DND-41 (cell line): ENCODE measurements around the gene MRRF.

ENCODE experiments used
- ATAC-seq: fragments of 200-7000 bp; cut with Tn5 transposase; 3 replicates; pipeline ENCODE4 v1.9.1; 2021; ENCODE audit warnings: low read depth; ENCODE audit not compliant: insufficient read depth
- DNase-seq: peaks from one replicate; pipeline ENCODE4 v3.0.0-alpha.2; 2020
- H2AFZ ChIP-seq: 2 replicates; pipeline ENCODE4 v1.6.0; 2012; ENCODE audit warnings: low read depth, low read length
- H3K27ac ChIP-seq: 2 replicates; pipeline ENCODE4 v1.5.1; 2012; ENCODE audit warnings: low read length, inconsistent platforms
- H3K27me3 ChIP-seq: fragments of 200-600 bp; sonication (generic); 2 replicates; pipeline ENCODE4 v1.6.0; 2012; ENCODE audit warnings: low read length, mild to moderate bottlenecking, inconsistent platforms; ENCODE audit not compliant: insufficient read depth, poor library complexity
- H3K36me3 ChIP-seq: 2 replicates; pipeline ENCODE4 v1.5.1; 2012; ENCODE audit warnings: low read length, inconsistent platforms; ENCODE audit not compliant: insufficient read depth
- H3K4me1 ChIP-seq: 2 replicates; pipeline ENCODE4 v1.5.1; 2012; ENCODE audit warnings: mild to moderate bottlenecking, low read length; ENCODE audit not compliant: insufficient read depth
- H3K4me2 ChIP-seq: 2 replicates; pipeline ENCODE4 v1.6.0; 2012; ENCODE audit warnings: mild to moderate bottlenecking, moderate library complexity, low read length, inconsistent platforms; ENCODE audit not compliant: insufficient read depth
- H3K4me3 ChIP-seq, 2 experiments: fragments of 200-600 bp in 1 of 2; shearing (Covaris generic) in 1 of 2; 2 replicates each; pipeline ENCODE4 v1.5.1; 2012 to 2016; ENCODE audit warnings: inconsistent platforms in 2 of 2, low read length in 2 of 2, mild to moderate bottlenecking in 2 of 2, low read depth in 1 of 2, moderate library complexity in 1 of 2
- H3K79me2 ChIP-seq: 2 replicates; pipeline ENCODE4 v1.6.0; 2012; ENCODE audit warnings: low read length, inconsistent platforms; ENCODE audit not compliant: insufficient read depth
- H3K9ac ChIP-seq: 2 replicates; pipeline ENCODE4 v1.6.0; 2012; ENCODE audit warnings: low read depth, mild to moderate bottlenecking, inconsistent platforms, low read length, moderate library complexity
- H3K9me3 ChIP-seq: 2 replicates; pipeline ENCODE4 v1.5.1; 2012; ENCODE audit warnings: low read length, moderate library complexity, mild to moderate bottlenecking, inconsistent platforms; ENCODE audit not compliant: insufficient read depth, severe bottlenecking
- H4K20me1 ChIP-seq: 2 replicates; pipeline ENCODE4 v1.6.0; 2012; ENCODE audit warnings: low read length; ENCODE audit not compliant: insufficient read depth
- EZH2 ChIP-seq: IDR thresholded peaks from 3 replicates; pipeline ENCODE4 v1.6.1; 2012; ENCODE audit warnings: borderline replicate concordance, low read depth, mild to moderate bottlenecking, moderate library complexity, low read length, inconsistent platforms; ENCODE audit not compliant: severe bottlenecking
- TF ChIP-seq, protein P1 (sequence below): IDR thresholded peaks from 2 replicates; pipeline ENCODE4 v1.5.1; 2012; ENCODE audit warnings: borderline replicate concordance, low read length, moderate library complexity, mild to moderate bottlenecking; ENCODE audit not compliant: poor library complexity, severe bottlenecking; ENCODE audit errors: extremely low read depth

The MRRF gene

DNA sequence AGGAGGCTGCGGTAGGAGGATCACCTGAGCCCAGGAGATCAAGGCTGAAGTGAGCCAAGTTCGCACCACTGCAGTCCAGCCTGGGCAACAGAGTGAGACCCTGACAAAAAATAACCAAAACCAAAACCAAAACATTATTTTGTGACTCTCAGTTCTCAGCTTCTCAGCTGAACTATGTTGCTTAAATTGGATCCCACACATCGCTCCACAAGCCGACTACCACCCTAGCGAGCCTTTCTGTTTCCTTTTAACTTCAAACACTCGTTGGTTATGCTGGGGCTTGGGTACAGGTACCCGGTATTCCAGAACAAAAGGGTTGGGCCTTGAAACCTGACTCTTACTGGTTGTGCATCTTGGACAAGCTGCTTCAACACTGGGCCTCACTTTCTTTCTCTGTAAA is 102.4 kb downstream of the MRRF start:
- no peak overlapping the region for H3K4me3 ChIP-seq
- H3K4me1 ChIP-seq = no peaks in the 10 kb centered on the region
- H3K9ac ChIP-seq = no peak overlapping the region
- ATAC-seq (no peak), DNase-seq (no peak)
- H4K20me1 ChIP-seq = no peaks in the 10 kb centered on the region
- no peak for TF ChIP-seq EZH2
- TF ChIP-seq, protein P1, sequence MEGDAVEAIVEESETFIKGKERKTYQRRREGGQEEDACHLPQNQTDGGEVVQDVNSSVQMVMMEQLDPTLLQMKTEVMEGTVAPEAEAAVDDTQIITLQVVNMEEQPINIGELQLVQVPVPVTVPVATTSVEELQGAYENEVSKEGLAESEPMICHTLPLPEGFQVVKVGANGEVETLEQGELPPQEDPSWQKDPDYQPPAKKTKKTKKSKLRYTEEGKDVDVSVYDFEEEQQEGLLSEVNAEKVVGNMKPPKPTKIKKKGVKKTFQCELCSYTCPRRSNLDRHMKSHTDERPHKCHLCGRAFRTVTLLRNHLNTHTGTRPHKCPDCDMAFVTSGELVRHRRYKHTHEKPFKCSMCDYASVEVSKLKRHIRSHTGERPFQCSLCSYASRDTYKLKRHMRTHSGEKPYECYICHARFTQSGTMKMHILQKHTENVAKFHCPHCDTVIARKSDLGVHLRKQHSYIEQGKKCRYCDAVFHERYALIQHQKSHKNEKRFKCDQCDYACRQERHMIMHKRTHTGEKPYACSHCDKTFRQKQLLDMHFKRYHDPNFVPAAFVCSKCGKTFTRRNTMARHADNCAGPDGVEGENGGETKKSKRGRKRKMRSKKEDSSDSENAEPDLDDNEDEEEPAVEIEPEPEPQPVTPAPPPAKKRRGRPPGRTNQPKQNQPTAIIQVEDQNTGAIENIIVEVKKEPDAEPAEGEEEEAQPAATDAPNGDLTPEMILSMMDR = no peak
- no peaks in the 10 kb centered on the region for H3K9me3 ChIP-seq
- H3K36me3 ChIP-seq = no peaks in the 10 kb centered on the region
- no peak overlapping the region for H3K27ac ChIP-seq
- H3K4me2 ChIP-seq = no peak overlapping the region
- no peaks in the 10 kb centered on the region for H3K79me2 ChIP-seq
- no peaks in the 10 kb centered on the region for H3K27me3 ChIP-seq
- no peak overlapping the region for H2AFZ ChIP-seq

DNA sequence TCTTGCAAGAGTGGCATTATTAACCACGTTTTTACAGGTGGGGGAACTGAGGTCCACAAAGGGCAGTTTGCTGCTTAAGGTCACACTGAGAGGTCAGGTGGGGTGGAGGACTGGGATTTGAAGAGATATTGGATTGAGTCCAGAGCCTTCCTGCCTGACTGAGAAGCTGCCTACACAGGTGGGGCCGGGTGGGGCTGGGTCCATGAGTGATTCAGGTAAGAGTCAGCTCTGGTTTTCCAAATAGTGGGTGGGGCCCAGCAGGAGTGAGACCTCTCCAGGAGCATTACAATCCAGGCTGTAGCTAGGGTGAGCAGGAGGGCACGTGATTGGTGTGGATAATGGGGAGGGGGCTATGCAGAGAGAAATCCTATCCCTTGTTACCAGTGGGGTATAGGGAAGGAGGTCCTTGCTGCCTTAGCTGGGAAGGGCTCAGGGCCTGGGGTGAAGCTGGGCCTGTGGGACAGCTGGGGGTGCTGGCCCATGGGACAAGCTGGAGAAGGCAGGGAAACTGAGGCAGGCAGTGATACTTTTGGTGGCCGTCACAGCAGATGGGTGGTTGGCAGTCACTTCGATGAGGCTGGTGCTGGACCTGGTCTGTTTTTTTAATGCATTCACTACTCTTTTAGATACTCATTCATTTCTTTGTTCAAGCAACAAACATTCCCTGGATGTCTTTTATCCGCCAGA is 103.2 kb downstream of the MRRF start:
- Histone ChIP-seq H3K9me3 (no peaks in the 10 kb centered on the region), H4K20me1 (no peaks in the 10 kb centered on the region), H2AFZ (no peak overlapping the region), H3K27ac (no peak overlapping the region), H3K4me2 (no peak overlapping the region), H3K27me3 (no peaks in the 10 kb centered on the region), H3K79me2 (no peaks in the 10 kb centered on the region), H3K36me3 (no peaks in the 10 kb centered on the region), H3K4me3 (no peak overlapping the region), H3K4me1 (no peaks in the 10 kb centered on the region), H3K9ac (no peak overlapping the region)
- TF ChIP-seq, protein P1 = no peak
- TF ChIP-seq EZH2 = no peak
- ATAC-seq (no peak), DNase-seq (no peak)

DNA sequence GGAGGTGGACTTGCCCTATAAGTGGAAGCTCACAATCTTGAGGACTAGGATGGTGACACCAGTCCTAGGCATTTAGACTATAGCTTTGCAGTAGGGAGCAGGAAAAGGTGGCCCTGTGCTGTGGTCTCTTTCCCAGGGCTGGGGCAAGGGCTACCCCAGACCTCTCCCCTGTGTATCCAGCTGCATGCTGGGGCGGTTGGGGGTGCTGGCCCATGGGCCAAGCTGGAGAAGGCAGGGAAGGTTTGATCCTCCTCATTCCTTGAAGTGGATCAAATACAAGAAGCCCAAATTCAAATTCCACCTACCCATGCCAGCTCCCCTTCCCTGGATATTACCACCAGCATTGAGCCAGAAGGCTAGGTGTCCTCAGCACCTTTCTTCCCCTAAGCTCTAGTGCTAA is 104.0 kb downstream of the MRRF start:
- Histone ChIP-seq H3K4me2 (no peak overlapping the region), H2AFZ (no peak overlapping the region)
- ATAC-seq = no peak

More for the DNA sequence above, 104.0 kb downstream of the MRRF start:
- no peak overlapping the region for H3K27ac ChIP-seq
- DNase-seq = no peak
- no peaks in the 10 kb centered on the region for H3K27me3 ChIP-seq
- H3K79me2 ChIP-seq = no peaks in the 10 kb centered on the region
- no peaks in the 10 kb centered on the region for H3K9me3 ChIP-seq
- H4K20me1 ChIP-seq = no peaks in the 10 kb centered on the region
- H3K4me3 ChIP-seq = no peak overlapping the region
- no peak overlapping the region for H3K9ac ChIP-seq
- TF ChIP-seq, protein P1 = no peak
- TF ChIP-seq EZH2 = no peak
- no peaks in the 10 kb centered on the region for H3K36me3 ChIP-seq
- no peaks in the 10 kb centered on the region for H3K4me1 ChIP-seq
